Erythroblast (primary cell): ENCODE data around the gene C10orf143.

ENCODE experiments used
- GATA1 ChIP-seq: IDR thresholded peaks from 2 replicates; pipeline ENCODE4 v1.6.1; 2011; ENCODE audit warnings: low read depth, mild to moderate bottlenecking, control low read depth, low read length, moderate library complexity
- POLR2A ChIP-seq: IDR thresholded peaks from 2 replicates; pipeline ENCODE4 v1.6.1; 2011; ENCODE audit warnings: mild to moderate bottlenecking, low read length

- TF ChIP-seq POLR2A: no peak
- TF ChIP-seq GATA1: no peak
Observed at GRCh38 chr10:130049987-130050386, 60.6 kb downstream of the C10orf143 start.
